ENCODE results near the gene ZNF3.

The ZNF3 gene

DNA sequence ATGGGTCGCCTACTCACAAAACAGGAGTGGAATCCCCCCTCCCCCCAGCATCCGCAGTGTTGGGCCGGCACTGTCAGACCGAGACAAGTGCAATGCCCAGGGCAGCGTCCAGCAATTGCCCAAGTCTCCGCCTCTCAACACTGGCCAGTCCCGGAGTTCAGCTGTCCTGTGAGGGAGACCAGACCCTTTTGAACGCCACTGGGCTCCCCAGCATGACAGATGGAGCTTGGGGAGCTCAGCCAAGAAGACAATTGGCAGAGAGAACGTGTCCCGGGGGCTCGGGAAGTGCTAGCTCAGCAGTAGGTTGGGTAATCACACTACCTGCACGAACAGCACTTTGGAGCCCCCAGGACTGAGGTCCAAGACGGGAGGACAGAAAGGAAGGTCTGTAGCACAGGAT is 12.0 kb upstream of the ZNF3 start:
- no peak overlapping the region for H3K4me3 ChIP-seq (ENCODE audit: low read depth, low read length)
- TF ChIP-seq, protein P1, sequence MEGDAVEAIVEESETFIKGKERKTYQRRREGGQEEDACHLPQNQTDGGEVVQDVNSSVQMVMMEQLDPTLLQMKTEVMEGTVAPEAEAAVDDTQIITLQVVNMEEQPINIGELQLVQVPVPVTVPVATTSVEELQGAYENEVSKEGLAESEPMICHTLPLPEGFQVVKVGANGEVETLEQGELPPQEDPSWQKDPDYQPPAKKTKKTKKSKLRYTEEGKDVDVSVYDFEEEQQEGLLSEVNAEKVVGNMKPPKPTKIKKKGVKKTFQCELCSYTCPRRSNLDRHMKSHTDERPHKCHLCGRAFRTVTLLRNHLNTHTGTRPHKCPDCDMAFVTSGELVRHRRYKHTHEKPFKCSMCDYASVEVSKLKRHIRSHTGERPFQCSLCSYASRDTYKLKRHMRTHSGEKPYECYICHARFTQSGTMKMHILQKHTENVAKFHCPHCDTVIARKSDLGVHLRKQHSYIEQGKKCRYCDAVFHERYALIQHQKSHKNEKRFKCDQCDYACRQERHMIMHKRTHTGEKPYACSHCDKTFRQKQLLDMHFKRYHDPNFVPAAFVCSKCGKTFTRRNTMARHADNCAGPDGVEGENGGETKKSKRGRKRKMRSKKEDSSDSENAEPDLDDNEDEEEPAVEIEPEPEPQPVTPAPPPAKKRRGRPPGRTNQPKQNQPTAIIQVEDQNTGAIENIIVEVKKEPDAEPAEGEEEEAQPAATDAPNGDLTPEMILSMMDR (IDR thresholded peaks at IDR 0.05; ENCODE audit: low read depth, low read length, missing control alignments): no peak
- no peak for DNase-seq (ENCODE audit: low read depth)
- in situ Hi-C loops (cut with HindIII; ENCODE audit: low sequenced_read_pairs): no loop called here

- no peak overlapping the region for H3K4me3 ChIP-seq (ENCODE audit: low read depth, low read length)
- TF ChIP-seq, protein P1 (IDR thresholded peaks at IDR 0.05; ENCODE audit: low read depth, low read length, missing control alignments): no peak
- in situ Hi-C loops (cut with HindIII; ENCODE audit: low sequenced_read_pairs): no loop called here
- no peak for DNase-seq (ENCODE audit: low read depth)
Measured at GRCh38 chr7:100093054-100093453, 11.5 kb upstream of the ZNF3 start.

DNA sequence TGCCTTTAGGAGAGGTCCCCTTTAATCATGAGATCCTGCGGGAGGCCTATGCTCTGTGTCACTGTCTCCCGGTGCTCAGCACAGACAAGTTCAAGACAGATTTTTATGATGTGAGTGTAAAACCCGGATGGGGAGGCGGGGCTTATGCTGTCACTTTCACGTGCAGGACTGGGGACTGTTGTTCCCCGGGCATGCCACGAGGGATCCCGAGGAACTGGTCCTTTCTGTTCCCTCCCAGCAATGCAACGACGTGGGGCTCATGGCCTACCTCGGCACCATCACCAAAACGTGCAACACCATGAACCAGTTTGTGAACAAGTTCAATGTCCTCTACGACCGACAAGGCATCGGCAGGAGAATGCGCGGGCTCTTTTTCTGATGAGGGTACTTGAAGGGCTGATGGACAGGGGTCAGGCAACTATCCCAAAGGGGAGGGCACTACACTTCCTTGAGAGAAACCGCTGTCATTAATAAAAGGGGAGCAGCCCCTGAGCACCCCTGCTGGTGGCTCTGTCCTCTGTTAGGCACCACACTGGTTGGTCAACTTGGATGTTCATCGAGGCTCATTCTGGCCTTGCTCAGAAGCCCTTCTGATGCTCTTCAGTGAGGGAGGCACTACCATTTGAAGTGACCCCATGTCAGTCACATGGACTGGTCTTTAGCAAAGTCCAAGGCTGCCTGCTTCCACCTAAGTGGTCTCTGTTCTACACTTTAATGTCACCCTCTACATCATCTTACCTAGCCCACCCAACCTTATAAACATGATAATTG is 10.1 kb upstream of the ZNF3 start:
- no peak for DNase-seq (ENCODE audit: low read depth)
- in situ Hi-C loops (cut with HindIII; ENCODE audit: low sequenced_read_pairs): no loop called here
- TF ChIP-seq, protein P1 (IDR thresholded peaks at IDR 0.05; ENCODE audit: low read depth, low read length, missing control alignments): peak; percentile 18
- H3K4me3 ChIP-seq (ENCODE audit: low read depth, low read length): no peak overlapping the region

DNA sequence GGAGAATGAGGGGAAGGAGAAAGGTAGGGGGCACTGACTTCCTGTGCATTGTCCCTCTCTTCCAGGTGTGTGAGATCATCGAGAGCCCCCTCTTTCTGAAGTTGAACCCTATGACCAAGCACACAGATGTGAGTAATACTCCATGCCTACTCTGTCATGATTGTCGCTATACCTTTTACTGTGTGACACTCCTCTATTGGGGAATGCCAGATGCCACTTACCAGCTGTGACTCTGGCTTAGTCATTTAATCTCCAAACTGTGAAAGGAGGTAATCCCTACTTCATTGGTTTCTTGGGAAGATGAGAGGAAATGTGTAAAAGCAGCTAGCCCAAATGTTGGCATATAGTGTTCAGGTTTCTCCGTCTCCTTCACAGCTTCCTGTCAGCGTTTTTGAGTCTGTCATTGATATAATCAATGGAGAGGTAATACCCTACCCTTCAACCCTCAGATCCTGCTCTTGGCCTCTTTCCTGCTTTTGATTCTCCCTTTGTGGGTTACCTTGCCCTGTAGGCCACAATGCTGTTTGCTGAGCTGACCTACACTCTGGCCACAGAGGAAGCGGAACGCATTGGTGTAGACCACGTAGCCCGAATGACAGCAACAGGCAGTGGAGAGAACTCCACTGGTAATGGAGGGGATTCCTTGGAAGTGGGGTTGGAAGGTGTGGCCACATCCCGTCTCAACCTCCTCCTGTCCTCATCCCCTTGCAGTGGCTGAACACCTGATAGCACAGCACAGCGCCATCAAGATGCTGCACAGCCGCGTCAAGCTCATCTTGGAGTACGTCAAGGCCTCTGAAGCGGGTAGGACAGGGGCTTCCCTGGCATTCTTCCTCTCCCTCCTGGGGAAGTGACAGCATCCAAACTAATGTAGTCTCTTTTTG is 9.2 kb upstream of the ZNF3 start:
- in situ Hi-C loops (cut with HindIII; ENCODE audit: low sequenced_read_pairs): no loop called here
- no peak overlapping the region for H3K4me3 ChIP-seq (ENCODE audit: low read depth, low read length)
- no peak for DNase-seq (ENCODE audit: low read depth)
- TF ChIP-seq, protein P1 (IDR thresholded peaks at IDR 0.05; ENCODE audit: low read depth, low read length, missing control alignments): no peak

- peak overlapping the region; percentile 89 for H3K4me3 ChIP-seq (ENCODE audit: low read depth, low read length)
- DNase-seq (ENCODE audit: low read depth): no peak
- in situ Hi-C loops (cut with HindIII; ENCODE audit: low sequenced_read_pairs): no loop called here
- TF ChIP-seq, protein P1 (IDR thresholded peaks at IDR 0.05; ENCODE audit: low read depth, low read length, missing control alignments): no peak
Measured at GRCh38 chr7:100089458-100090196, 8.1 kb upstream of the ZNF3 start.
